Erythroblast (primary cell): ENCODE results near the gene DNAJB14.
A peak's percentile ranks its signal among the peaks of the same experiment; 100 is the strongest.
"Not testable (repeated sequence)": the region's sequence is repeated elsewhere in the genome, so short reads cannot be mapped to it uniquely, and the experiment has no call there.

Experiments
- DNase-seq, 2 experiments: peaks; one replicate each; lab custom pipeline; 2025; lab: John Stamatoyannopoulos, UW
- GATA1 ChIP-seq: IDR thresholded peaks from 2 replicates; pipeline ENCODE4 v1.6.1; 2011; ENCODE audit warnings: low read depth, mild to moderate bottlenecking, control low read depth, low read length, moderate library complexity
- POLR2A ChIP-seq: IDR thresholded peaks from 2 replicates; pipeline ENCODE4 v1.6.1; 2011; ENCODE audit warnings: mild to moderate bottlenecking, low read length

Gene DNAJB14

GRCh38 chr4:99946356-99947189, at the start of gene DNAJB14:
Gene DNAJB14, minus strand, starts transcription at chr4:99946618. Its CDS starts 47 bp downstream, at chr4:99946571.
- peak; percentile 83 to 89 for DNase-seq
- no peak for TF ChIP-seq GATA1
- TF ChIP-seq POLR2A = peak; percentile 64

GRCh38 chr4:99991741-99992140, 45.3 kb upstream of the DNAJB14 start:
- TF ChIP-seq POLR2A = no peak
- no peak for TF ChIP-seq GATA1
- no peak for DNase-seq

GRCh38 chr4:99987681-99988080, 41.3 kb upstream of the DNAJB14 start:
- TF ChIP-seq POLR2A = no peak
- no peak for DNase-seq

GRCh38 chr4:99986792-99987191, 40.4 kb upstream of the DNAJB14 start:
- TF ChIP-seq POLR2A (no peak), GATA1 (no peak)
- no peak for DNase-seq

- TF ChIP-seq GATA1 = no peak
- TF ChIP-seq POLR2A = no peak
- DNase-seq = no peak
These were observed 37.0 kb upstream of the DNAJB14 start for GRCh38 chr4:99983289-99983943.

GRCh38 chr4:99979872-99980271, 33.5 kb upstream of the DNAJB14 start:
- TF ChIP-seq POLR2A (no peak), GATA1 (no peak)
- DNase-seq = no peak

GRCh38 chr4:99971453-99972111, 25.2 kb upstream of the DNAJB14 start:
- TF ChIP-seq GATA1 (no peak), POLR2A (no peak)
- DNase-seq = no peak

- no peak for DNase-seq
These were observed 21.9 kb upstream of the DNAJB14 start for GRCh38 chr4:99968330-99968729.

GRCh38 chr4:99966692-99967091, 20.3 kb upstream of the DNAJB14 start:
- TF ChIP-seq POLR2A = no peak
- no peak for TF ChIP-seq GATA1
- DNase-seq = no peak

More at GRCh38 chr4:99968330-99968729, 21.9 kb upstream of the DNAJB14 start:
- TF ChIP-seq GATA1 (no peak), POLR2A (no peak)

- DNase-seq = no peak
- no peak for TF ChIP-seq POLR2A
- TF ChIP-seq GATA1 = no peak
These were observed 19.4 kb upstream of the DNAJB14 start for GRCh38 chr4:99965674-99966350.

- TF ChIP-seq GATA1 = no peak
- TF ChIP-seq POLR2A = no peak
- DNase-seq = no peak
These were observed 18.8 kb upstream of the DNAJB14 start for GRCh38 chr4:99965173-99965572.

- DNase-seq = no peak
- TF ChIP-seq GATA1 = no peak
- no peak for TF ChIP-seq POLR2A
These were observed 15.3 kb upstream of the DNAJB14 start for GRCh38 chr4:99961711-99962110.

- TF ChIP-seq POLR2A (no peak), GATA1 (no peak)
- no peak for DNase-seq
These were observed 14.2 kb upstream of the DNAJB14 start for GRCh38 chr4:99960648-99961047.

- DNase-seq = not testable (repeated sequence)
These were observed 11.8 kb upstream of the DNAJB14 start for GRCh38 chr4:99958207-99958606.
